Measurements from ENCODE around the gene SLC9A9.

The SLC9A9 gene

DNA sequence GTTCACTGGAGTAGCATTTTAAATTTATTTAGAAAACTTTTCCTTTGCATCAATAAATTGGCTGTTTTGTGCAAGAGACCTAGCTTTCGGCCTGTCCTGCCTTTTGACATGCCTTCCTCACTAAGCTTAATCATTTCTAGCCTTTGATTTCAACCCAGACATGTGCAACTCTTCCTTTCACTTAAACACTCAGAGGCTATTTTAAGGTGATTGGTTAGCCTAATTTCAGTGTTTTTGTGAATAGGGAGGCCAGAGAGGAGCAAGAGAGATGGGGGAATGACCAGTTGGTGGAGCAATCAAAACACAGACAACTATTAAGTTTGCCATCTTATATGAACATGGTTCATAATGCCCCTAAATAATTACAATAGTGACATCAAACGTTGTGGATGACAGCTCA, 333.4 kb downstream of the SLC9A9 start:
- H3K4me1 Mint-ChIP-seq: peaks cover 8% of the 10 kb centered on the region
- H3K9me3 Mint-ChIP-seq: no peaks in the 10 kb centered on the region
- no peaks in the 10 kb centered on the region for H3K27me3 Mint-ChIP-seq (ENCODE audit: low read depth, poor library complexity)
- TF ChIP-seq, protein P1, sequence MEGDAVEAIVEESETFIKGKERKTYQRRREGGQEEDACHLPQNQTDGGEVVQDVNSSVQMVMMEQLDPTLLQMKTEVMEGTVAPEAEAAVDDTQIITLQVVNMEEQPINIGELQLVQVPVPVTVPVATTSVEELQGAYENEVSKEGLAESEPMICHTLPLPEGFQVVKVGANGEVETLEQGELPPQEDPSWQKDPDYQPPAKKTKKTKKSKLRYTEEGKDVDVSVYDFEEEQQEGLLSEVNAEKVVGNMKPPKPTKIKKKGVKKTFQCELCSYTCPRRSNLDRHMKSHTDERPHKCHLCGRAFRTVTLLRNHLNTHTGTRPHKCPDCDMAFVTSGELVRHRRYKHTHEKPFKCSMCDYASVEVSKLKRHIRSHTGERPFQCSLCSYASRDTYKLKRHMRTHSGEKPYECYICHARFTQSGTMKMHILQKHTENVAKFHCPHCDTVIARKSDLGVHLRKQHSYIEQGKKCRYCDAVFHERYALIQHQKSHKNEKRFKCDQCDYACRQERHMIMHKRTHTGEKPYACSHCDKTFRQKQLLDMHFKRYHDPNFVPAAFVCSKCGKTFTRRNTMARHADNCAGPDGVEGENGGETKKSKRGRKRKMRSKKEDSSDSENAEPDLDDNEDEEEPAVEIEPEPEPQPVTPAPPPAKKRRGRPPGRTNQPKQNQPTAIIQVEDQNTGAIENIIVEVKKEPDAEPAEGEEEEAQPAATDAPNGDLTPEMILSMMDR (IDR thresholded peaks at IDR 0.05): no peak
- H3K4me3 Mint-ChIP-seq: no peak overlapping the region
- no peak for DNase-seq
- no peaks in the 10 kb centered on the region for H3K36me3 Mint-ChIP-seq (ENCODE audit: low read depth)
- H3K27ac Mint-ChIP-seq: peak overlapping the region; percentile 54

GRCh38 chr3:143514109-143514508, 334.2 kb downstream of the SLC9A9 start:
- H3K9me3 Mint-ChIP-seq: no peaks in the 10 kb centered on the region
- no peak for DNase-seq
- TF ChIP-seq, protein P1 (IDR thresholded peaks at IDR 0.05): no peak
- H3K27ac Mint-ChIP-seq: no peak overlapping the region
- H3K4me3 Mint-ChIP-seq: no peak overlapping the region
- H3K27me3 Mint-ChIP-seq (ENCODE audit: low read depth, poor library complexity): no peaks in the 10 kb centered on the region
- H3K4me1 Mint-ChIP-seq: peaks cover 8% of the 10 kb centered on the region
- H3K36me3 Mint-ChIP-seq (ENCODE audit: low read depth): no peaks in the 10 kb centered on the region

GRCh38 chr3:143511174-143511879, 336.9 kb downstream of the SLC9A9 start:
- peaks cover 8% of the 10 kb centered on the region for H3K4me1 Mint-ChIP-seq
- H3K9me3 Mint-ChIP-seq: no peaks in the 10 kb centered on the region
- H3K27ac Mint-ChIP-seq: no peak overlapping the region
- H3K4me3 Mint-ChIP-seq: no peak overlapping the region
- TF ChIP-seq, protein P1 (IDR thresholded peaks at IDR 0.05): no peak
- no peaks in the 10 kb centered on the region for H3K27me3 Mint-ChIP-seq (ENCODE audit: low read depth, poor library complexity)
- H3K36me3 Mint-ChIP-seq (ENCODE audit: low read depth): no peaks in the 10 kb centered on the region
- no peak for DNase-seq

DNA sequence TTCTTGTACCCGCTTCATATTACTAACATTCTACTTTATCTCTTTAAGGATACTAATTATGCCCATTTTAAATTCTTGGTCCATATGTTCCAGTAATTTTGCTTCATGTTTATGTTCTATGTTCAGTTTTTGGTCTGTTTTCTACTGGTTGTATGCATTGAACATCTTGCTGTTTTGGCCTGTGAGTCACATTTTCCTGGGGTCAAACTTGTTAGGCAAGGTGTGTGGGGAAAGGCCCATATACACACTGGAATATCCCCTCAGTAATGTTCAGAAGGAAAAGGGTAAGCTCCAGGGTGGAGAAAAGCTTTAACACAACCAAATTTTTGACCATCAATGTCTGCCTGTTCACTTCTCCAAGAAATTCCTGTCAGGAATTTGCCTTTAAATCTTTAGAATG, 337.7 kb downstream of the SLC9A9 start:
- DNase-seq: no peak
- Mint-ChIP-seq H3K27ac (no peak overlapping the region), H3K27me3 (ENCODE audit: low read depth, poor library complexity) (no peaks in the 10 kb centered on the region), H3K4me1 (peaks cover 8% of the 10 kb centered on the region), H3K9me3 (no peaks in the 10 kb centered on the region), H3K36me3 (ENCODE audit: low read depth) (no peaks in the 10 kb centered on the region), H3K4me3 (no peak overlapping the region)
- TF ChIP-seq, protein P1 (IDR thresholded peaks at IDR 0.05): no peak

GRCh38 chr3:143507735-143508580, 340.3 kb downstream of the SLC9A9 start:
- no peaks in the 10 kb centered on the region for H3K9me3 Mint-ChIP-seq
- no peak overlapping the region for H3K27ac Mint-ChIP-seq
- TF ChIP-seq, protein P1 (IDR thresholded peaks at IDR 0.05): no peak
- no peak for DNase-seq
- H3K27me3 Mint-ChIP-seq (ENCODE audit: low read depth, poor library complexity): peaks cover 3% of the 10 kb centered on the region
- no peak overlapping the region for H3K4me3 Mint-ChIP-seq
- no peaks in the 10 kb centered on the region for H3K4me1 Mint-ChIP-seq
- no peaks in the 10 kb centered on the region for H3K36me3 Mint-ChIP-seq (ENCODE audit: low read depth)

All from nephron progenitor cell (in vitro differentiated cells).